Measurements from ENCODE around the gene KCNH1.

KCNH1 gene

DNA sequence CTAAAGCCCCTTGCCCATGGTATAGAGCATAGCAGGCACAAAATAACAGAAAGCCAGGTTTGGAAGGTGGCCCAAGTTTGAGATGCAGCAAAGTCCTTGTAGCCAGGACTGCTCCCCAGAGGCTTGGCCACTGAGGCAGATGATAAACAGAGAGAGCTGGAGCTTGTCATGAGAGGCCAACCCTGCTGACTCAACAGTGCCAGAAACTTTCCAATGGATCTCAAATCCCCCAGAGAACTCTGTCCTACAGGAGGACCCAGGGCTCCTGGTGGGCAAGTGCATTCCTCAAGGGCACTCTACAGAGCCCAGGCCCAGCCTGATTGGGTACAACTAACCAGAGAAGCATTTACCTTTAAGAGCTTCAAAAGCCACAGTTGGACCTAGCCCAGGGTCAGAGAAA, 280.7 kb downstream of the KCNH1 start:
- DNase-seq: no peak

DNA sequence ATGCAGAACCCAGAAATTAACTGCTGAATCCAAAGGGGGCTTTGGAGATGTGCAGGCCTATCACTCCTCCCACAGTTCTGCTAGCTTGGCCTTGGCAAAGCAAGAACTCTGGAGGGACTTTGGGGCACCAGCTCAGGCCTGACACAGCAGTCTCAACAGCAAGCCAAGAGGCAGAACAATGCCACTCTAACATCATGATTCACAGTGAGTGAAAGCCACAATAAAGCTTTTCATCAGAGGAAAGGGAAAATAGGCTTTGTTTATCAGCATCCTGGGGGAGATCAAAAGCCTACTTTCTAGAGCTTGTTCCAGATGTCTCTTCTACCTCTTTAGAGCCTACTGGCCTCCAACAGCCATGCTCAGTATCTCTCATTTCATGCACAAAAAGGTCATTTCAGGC, 283.4 kb downstream of the KCNH1 start:
- DNase-seq: no peak

DNA sequence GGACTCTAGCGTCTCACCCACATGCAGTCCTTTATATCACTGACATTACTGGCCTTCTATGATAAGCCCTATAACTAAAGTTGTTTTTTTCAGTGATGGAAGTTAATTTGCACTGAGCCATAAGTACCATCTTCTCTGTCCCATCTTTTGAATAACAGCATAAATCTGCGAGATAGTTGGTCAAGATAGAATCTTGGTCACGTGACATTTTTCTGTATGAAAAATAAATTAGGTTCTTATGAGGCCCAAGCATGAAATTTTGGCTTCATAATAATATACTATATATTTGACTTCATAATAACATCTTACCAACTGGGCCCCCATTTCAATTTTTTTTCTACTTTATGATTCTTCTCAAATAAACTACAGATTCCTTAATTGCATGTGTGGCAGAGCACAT, 285.5 kb downstream of the KCNH1 start:
- no peak for DNase-seq

DNA sequence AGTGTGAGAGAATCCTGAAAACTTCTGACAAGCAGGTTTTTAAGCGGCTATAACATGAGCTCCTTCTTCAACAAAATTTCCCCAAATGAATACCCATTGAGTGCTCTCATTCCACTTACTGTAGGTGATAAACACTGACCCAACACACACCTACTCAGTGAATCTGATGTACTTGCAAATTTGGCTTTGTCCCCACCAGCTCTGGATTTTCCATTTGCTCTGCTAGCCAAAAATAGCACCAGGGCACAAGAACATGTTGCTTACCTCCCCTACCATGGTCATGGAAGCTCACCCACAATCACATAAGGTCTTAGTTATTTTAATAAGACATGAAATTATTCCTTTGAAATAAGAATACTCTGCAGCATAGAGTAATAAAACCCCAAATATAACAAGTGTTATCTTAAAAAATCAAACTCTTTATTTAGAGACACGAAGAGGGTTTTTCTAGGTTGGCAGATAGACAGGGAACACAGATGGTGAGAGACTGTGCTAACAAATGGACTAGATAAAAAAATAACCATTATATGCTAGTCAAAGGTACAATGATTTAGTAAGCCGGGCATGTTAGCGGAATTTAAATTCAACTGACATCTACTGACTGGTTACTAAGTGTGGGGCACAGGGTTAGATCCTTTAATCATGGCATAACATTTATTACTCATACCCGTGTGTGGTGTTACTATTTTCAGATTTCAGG, 291.9 kb downstream of the KCNH1 start:
- DNase-seq: no peak

DNA sequence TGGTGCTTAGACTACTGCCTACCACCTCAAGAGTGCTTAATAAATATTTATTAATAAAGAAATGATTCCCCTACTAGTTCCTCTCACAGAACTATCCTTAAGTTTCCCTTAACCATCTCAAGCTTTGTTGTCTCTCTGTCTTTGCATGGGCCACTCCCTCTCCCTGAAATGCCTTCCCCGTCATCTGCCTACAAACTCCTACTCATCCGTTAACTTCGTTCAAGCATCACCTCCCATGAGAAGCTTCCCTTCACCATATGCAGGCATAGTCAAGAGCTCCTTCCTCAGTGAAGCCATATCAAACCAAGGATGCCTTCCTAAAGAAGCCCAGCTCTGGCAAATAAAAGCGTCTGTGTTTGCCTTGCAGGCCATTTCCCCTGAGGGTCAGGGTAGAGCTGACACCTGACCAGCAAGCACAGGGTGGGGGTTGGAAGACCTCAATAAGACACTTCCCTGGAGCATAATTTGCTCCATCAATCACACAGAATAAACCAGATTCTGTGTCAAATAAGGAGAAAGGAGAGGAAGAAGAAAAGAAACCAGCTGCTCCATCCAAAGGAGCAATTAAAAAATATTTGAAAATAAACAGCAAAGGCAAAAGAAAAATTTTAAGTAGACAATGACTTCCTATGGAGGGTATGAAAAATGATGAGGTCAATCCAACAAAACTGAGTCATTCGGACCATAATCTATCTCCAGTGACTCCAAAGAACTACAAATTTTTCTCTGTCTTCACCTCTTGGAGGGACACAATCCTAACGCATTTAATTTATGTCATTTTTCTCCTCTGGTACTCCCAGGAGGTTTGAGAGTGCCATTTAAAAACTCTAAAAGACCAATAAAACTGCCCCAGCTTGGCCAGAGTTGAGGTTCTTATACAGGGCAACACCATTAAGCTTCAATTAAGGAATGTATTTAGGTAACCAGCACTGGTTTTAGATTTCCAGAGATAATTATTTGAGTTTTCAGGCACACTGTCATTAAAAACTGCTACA, 303.6 kb downstream of the KCNH1 start:
- DNase-seq: peak in 1 of 2 experiments; percentile 47

DNA sequence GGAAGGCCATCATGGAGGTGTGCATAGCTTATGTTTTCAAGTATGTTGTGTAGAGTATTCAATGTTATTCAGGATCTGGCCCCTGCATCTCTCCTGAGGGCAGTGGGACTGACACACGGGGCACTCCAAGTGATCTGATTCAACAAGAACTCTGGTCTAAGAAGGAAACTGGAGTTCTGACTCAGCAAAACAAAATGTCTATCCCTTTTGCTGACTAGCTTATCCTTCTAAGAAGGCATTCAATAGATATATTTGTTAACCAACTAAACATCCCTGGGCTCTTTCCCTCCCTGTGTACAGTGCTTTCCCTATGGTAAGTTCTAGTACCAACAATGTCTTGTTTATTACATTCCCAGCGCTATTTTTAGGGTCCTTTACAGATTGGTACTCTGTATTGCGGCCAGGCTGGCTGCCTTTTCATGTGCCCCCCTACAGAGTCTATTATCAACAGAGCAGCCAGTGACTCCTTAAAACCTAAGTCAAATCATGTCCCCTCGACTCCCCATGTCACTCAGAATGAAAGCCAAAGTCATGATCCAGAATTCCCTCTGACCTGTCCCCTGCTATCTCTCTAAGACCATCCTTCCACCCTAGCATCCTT, 304.9 kb downstream of the KCNH1 start:
- no peak for DNase-seq

DNA sequence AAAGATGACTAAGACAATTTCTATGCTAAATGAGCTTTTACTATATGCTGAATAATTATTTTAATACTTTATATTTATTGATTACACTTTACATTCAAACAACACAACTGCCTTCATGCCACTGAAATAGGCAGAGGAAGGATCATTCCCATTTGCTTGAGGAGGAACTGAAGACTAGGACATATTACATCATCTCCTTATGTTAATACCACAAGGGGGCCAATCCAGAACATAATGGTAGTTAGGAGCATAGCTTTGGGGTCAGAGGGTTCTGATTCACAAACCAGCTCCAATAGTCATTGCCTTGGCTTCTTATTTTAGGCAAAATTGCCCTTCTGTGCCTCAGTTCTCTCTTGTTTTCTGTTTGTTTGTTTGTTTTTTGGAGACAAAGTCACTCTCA, 306.5 kb downstream of the KCNH1 start:
- no peak for DNase-seq

DNA sequence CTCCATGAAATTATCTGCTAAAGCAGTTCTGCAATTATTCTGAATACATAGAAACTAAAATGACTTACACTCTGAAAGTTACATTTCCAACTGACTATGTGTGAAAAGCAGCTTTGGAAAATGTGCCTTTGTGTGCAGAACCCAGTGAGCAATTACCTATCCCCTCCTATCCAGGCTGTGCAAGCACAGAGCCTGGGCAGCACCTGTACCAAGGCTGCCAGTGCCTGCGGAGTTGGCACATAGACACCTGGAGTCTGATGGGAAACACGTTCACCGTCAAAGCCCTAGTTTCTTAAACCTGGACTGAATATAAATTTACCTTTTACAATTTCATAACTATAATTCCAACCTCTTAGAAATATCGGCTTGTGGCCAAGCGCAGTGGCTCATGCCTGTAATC, 307.3 kb downstream of the KCNH1 start:
- DNase-seq: no peak

DNA sequence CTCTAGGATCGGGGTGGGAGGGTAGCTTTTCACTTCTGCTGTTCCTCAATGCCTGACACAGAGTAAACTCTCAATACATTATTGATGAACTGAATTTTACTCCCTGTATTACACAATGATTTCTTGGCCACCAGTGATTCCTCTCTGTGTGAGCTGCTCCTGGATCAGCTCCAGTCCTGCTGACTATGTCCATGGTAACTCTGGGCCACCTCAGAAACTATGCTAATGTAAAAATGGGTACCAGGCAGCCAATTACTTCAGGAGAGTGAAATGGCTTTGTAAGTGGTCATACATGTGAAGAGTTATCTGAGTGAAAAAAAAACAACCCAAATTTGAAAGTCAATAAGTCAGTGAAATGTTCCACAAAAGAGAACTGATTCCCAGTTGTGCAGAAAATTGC, 311.0 kb downstream of the KCNH1 start:
- DNase-seq: no peak

DNA sequence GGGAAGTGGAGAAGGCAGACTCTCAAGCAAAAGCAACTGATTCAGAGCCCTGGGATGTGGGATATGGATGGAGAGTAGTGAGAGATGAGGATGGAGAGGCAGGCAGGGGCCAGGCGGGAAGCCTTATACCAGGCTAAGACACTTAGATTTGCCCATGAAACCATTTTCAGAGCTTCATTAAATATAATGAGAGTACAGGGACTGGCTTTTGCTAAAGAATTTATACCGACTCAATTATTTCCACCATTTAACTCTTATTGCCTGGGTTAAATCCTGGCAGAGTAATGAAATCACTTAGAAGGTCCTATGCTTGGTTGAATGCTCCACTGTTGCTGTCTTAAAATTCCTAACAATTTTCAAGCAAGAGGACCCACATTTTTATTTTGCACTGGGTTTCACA, 311.7 kb downstream of the KCNH1 start:
- DNase-seq: no peak

DNA sequence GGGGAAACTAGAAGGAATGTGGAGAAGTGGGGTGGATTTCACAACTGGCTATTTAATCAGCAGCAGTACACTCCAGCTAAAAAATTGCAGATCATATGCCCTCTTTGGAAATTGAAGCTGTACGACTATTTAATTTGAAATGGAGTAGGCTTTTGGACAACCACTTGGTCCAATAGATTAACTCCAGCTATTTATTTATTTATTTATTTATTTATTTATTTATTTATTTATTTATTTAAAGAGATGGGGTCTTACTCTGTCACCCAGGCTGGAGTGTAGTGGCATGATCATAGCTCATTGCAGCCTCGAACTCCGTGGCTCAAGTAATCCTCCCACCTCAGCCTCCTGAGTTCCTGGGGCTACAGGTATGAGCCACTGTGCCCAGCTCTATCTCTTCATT, 312.3 kb downstream of the KCNH1 start:
- no peak for DNase-seq

DNA sequence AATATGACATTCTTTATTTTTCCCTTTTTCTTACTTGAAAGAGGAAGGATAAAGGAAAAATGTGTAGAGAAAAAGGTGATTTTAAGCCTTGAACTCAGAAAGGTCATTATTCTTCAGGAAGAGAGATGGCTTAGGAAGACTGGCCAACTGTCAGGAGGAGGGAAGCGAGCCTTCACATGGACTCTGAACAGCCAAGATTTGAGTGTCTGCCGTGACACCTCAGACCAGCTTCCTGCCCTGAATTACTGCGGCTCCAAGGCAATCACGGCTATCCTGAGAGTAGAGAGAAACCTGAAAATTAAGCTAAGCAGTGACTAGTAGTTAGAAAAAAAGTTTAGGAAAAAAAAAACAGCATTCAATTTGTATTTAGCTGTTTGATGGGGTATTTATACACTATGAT, 314.7 kb downstream of the KCNH1 start:
- no peak for DNase-seq

DNA sequence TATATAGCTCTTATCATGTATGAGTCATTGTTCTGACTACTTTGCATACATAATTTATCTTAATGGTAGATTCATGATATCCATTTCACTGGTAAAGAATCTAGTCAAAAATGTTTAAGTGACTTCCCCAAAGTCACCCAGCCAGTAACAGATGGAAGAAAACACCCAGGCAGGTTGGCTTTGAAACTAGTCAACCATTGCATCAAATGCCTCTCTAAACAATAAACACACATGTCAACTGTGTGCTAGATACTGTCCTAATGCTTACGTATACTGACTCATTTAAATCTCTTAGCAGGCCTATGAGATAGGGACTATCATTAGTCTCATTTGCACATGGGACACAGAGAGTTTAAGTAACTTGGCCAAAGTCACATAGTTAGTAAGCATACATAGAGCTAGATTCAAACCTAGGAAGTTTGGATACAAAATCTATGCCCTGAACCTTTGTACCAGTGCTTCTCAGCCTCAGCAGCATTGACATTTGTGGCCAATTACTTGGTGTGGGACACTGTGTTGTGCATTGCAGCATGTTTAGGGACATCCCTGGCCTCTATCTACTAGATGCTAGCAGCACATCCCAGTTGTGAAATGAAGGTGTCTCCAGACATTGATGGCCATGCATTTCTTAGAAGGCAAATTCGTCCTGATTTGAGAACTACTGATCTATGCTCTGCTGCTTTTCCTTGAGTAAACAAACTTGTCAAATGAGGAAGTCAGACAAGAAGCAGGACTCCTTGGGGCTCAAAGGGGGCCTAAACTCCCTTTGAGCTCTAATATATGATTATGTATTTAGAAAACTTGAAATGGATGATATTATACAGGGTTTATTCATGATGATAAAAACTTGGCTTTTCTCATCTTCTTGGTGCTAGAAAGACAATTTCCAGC, 316.3 kb downstream of the KCNH1 start:
- DNase-seq: no peak

DNA sequence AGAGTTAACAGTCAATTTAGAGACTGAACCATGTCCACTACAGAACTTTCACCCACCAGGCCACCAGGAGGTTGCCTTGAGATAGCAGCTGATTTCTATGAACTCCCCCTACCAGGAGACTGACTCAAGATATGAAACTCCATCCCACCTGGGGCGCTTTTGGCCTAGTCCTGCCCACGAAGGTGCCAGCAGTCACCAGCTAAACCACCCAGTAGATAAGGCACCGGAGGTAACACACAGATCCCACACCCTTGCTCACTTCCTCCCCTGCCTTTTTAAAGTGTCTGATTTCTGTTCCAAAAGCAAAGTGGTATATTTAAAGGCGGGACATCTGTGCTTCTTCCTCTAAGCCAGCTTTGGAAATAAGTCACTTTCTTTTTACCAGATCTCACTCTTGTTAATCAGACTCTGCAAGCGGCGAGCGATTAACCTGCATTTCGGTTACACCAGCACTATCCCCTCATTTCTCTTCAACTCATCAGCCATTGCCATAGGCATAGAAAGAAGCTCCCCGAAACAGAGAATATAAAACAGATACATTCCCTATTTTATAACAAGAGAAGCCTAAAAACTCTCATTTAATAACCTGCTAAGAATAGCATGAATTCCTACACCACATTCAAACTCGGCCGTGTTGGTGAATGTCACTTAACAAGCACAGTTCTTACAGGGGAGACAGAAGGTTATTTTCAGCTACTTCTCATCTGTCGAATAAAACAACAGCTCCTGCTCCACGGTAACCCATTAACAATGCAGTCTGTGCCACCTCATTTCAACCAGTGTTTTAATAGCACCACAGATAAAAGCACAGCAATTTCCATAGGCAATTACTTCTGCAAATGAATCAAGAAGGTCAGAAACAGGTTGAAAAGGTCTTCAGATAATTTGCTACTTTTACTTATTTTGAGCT, 318.1 kb downstream of the KCNH1 start:
- DNase-seq: no peak

DNA sequence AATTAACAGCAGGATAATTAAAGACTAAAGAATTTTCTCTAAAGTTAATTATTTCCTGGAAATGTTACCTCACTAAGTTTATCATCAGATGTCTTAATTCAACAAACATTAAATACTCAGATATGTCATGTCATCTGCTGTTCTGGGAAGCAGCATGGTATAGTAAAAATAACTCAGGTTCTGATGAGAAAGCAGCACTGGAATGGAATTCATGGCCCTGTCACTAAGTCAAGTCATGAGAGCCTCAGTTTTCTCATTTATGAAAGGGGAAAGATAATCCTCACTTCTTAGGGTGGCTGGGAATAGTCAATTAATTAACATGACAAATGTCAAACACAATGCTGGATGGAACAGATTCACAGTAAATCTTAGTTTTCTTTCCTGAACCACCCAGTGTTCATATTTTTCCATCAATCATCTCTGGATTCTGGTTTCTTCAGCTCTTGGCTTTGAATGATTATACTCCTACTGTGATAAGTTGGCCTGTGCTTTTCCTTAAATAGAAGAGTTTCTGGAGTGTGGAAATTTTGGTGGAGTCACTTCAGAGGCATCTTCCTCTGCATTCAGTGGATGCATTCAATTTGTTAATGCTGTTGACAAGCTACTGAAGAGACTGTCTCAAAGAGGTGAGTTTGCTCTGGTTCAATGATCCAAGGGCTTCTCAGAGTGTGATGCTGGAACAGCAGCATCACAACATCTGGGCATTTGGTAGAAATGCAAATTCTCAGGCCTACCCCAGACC, 319.4 kb downstream of the KCNH1 start:
- DNase-seq: no peak

DNA sequence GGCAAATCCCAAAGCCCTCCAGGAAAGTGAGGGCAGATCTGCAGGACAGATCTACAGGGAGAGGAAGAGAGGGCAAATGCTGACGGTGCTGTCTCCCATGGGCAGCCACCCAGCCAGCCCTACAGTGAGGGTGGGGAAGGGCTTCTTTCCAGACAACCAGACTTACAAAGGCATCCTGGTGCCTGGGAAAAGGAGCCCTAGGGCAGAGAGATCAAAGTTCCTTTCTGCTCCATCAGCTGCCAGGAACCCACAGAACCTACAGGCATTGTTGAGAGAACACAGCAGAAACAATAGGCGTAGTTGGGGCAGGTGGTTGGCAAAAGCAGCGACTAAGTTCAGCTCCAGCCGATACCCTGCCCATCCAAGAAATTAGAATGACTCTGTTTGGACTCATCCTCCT, 332.4 kb downstream of the KCNH1 start:
- no peak for DNase-seq

DNA sequence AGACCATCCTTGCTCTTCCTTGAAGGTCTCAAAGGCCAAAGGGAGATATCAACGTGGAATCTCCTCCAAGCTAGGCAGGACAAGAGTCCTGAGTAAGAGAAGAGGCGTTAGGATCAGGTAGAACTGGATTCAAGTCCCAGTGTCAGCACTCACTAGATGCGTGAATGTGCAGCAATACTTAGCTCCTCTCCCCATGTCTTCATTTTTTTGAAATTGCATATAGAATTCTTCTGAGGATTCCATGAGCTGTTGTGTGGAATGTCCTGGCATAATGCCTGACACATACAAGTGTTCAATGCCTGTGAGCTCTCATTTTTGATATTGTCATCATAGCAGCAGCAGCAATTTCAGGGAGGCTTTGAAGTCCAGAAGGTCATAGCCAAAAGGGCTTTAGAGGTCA, 333.2 kb downstream of the KCNH1 start:
- DNase-seq: no peak

DNA sequence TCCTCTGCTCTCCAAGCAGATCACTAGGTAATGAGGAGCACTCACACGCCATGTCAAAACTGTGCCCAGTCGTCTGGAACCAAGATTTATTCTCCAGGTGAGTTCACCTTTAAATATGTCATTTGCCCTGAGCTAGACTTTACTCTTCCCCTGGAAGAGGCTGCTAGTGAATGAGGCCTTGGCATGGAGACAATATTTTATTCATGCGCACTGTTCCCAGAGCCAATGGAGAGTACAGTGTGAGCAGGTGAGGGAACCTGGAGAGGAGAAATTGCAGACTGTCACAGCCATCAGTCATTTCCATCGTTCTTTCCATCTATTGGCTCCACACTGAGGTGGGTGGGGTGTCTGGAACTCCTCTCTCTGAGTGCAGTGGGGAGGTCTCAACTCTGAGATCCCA, 333.6 kb downstream of the KCNH1 start:
- DNase-seq: no peak

DNA sequence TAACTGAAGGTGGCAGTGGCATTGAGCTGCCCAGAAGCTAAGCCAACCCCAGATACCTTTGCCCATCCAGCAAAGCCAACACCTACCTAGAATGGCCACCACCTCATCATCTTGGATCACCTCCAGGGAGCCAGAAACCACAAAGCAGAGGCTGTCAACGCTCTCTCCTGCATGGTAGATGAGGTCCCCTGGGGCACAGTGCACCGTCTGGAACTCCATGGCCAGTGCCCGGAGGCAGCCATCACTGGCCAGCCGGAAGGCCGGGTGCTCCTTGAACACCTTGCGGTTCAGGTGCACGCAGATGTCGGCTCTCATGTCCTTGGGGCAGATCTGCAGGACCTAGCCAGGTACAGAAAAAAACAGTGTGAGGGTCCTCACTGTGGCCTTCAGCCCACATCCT, 336.5 kb downstream of the KCNH1 start:
- DNase-seq: no peak

DNA sequence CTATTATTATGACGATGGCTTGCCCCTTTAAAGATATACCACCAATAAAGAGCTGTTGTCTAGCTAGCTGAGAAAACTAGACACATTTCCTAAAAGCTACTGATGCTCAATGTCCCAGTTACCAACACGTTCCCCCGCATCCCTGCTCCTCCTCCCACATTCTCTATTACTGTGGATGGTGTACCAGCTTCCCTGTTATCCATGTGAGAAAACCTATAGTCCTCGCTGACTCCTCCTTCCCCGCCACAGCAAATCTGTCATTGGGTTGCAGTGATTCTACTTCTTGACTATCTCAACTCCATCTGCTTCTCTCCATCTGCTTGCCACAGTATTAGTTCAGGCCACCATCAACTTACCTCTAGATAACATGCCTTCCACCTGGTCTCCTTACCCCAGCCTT, 337.5 kb downstream of the KCNH1 start:
- no peak for DNase-seq

DNA sequence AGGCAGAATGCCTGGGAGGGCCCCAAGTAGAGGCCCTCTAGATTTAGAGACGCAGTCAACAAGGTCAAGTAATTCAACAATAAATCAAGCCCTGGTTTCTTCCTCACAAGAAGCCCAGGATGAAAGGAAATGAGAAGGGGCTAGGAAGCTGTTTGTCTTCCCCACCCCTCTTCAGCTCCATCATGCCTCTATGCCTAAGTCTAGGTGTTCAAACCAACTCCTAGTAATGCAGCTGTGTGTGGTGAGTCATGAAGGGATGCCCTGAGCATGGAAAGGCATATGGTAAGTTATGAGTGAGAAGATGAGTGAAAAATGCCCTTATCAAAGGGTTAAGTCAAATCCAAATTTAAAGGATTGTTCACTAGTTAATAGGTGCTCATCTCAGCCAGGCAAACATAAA, 339.5 kb downstream of the KCNH1 start:
- no peak for DNase-seq

Data from NCI-H1930 (cell line).